Gastroesophageal sphincter (tissue), 3 donors: Measurements from ENCODE around the gene CRACR2A.

ENCODE experiments used
- CTCF ChIP-seq, 4 experiments: fragments of 200-600 bp in 2 of 4; fragments of 450-650 bp in 2 of 4; sonication (generic) in 1 of 4; IDR thresholded peaks; one replicate each; pipeline ENCODE4 v1.5.1; 2017 to 2019; ENCODE audit warnings: antibody characterized with exemption in 4 of 4, mild to moderate bottlenecking in 2 of 4, moderate library complexity in 2 of 4
- EP300 ChIP-seq: sonication (generic); formaldehyde crosslinking; IDR thresholded peaks from one replicate; pipeline ENCODE4 v1.6.1; 2017; ENCODE audit warnings: antibody characterized with exemption, mild to moderate bottlenecking
- POLR2A ChIP-seq, 2 donors: fragments of 450-650 bp; IDR thresholded peaks; one replicate each; pipeline ENCODE4 v1.6.1; 2017; ENCODE audit warnings: antibody characterized with exemption in 2 of 2, mild to moderate bottlenecking in 2 of 2, moderate library complexity in 1 of 2
- POLR2AphosphoS5 ChIP-seq: sonication (generic); formaldehyde crosslinking; IDR thresholded peaks from one replicate; pipeline ENCODE4 v1.6.1; 2017; ENCODE audit warnings: antibody characterized with exemption

GRCh38 chr12:3730111-3730510, 22.8 kb downstream of the CRACR2A start:
- TF ChIP-seq POLR2AphosphoS5: no peak
- no peak for TF ChIP-seq CTCF (IDR thresholded peaks at IDR 0.05)
- TF ChIP-seq EP300: no peak
- no peak for TF ChIP-seq POLR2A (IDR thresholded peaks at IDR 0.05)
